ENCODE results near the gene PARD6G.

GRCh38 chr18:80178935-80179818 lies 68.1 kb downstream of the PARD6G start:
- TF ChIP-seq, protein P1, sequence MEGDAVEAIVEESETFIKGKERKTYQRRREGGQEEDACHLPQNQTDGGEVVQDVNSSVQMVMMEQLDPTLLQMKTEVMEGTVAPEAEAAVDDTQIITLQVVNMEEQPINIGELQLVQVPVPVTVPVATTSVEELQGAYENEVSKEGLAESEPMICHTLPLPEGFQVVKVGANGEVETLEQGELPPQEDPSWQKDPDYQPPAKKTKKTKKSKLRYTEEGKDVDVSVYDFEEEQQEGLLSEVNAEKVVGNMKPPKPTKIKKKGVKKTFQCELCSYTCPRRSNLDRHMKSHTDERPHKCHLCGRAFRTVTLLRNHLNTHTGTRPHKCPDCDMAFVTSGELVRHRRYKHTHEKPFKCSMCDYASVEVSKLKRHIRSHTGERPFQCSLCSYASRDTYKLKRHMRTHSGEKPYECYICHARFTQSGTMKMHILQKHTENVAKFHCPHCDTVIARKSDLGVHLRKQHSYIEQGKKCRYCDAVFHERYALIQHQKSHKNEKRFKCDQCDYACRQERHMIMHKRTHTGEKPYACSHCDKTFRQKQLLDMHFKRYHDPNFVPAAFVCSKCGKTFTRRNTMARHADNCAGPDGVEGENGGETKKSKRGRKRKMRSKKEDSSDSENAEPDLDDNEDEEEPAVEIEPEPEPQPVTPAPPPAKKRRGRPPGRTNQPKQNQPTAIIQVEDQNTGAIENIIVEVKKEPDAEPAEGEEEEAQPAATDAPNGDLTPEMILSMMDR (IDR thresholded peaks at IDR 0.05): no peak
- TF ChIP-seq POLR2A (IDR thresholded peaks at IDR 0.05): no peak
